Lower lobe of right lung (tissue), 2 donors: ENCODE results near the gene CMKLR1. TPM values are rescaled to one million over a fixed set of nuclear protein-coding genes. Genes with fewer than 3 reads are reported as not detected.

Experiments used
- ATAC-seq, 2 donors: fragments of 200-7000 bp; cut with Tn5 transposase; one replicate each; pipeline ENCODE4 v1.9.1; 2020 to 2022; ENCODE audit warnings: mild to moderate bottlenecking in 2 of 2, moderate library complexity in 2 of 2
- DNase-seq: peaks from one replicate; pipeline ENCODE4 v3.0.0-alpha.2; 2020
- H3K27ac ChIP-seq: fragments of 200-600 bp; one replicate; pipeline ENCODE4 v1.8.0; 2022
- H3K27me3 ChIP-seq: fragments of 200-600 bp; one replicate; pipeline ENCODE4 v1.8.0; 2022; ENCODE audit warnings: low read depth
- H3K36me3 ChIP-seq: fragments of 200-600 bp; one replicate; pipeline ENCODE4 v1.8.0; 2022; ENCODE audit warnings: mild to moderate bottlenecking
- H3K4me1 ChIP-seq: fragments of 200-600 bp; one replicate; pipeline ENCODE4 v1.8.0; 2022
- H3K4me3 ChIP-seq: fragments of 200-600 bp; one replicate; pipeline ENCODE4 v1.8.0; 2022; ENCODE audit warnings: mild to moderate bottlenecking
- H3K9me3 ChIP-seq: fragments of 200-600 bp; one replicate; pipeline ENCODE4 v1.8.0; 2022
- intact Hi-C: fragments of 100-400 bp; cut with DNase I; formaldehyde crosslinking; loops from one replicate; pipeline ENCODE4 v1.11.0; 2022
- total RNA-seq: library from RNA; stranded (reverse); fragmentation: NEBNext Ultra II Directional; extraction: Animal tissue kit (Norgen Biotek cat#: 25700); gene quantifications from one replicate; pipeline ENCODE4 v1.2.1, GENCODE V29; 2021
- TF ChIP-seq, protein P1 (sequence below): fragments of 200-600 bp; IDR thresholded peaks from one replicate; pipeline ENCODE4 v1.8.0; 2022; ENCODE audit warnings: antibody characterized with exemption, mild to moderate bottlenecking
- donor health status: DM: no; HTN: yes; CAD: no; lungs with severe emphysema.

Gene CMKLR1
- total RNA-seq, 1 donor from 2014 or later: 25.6 TPM

DNA sequence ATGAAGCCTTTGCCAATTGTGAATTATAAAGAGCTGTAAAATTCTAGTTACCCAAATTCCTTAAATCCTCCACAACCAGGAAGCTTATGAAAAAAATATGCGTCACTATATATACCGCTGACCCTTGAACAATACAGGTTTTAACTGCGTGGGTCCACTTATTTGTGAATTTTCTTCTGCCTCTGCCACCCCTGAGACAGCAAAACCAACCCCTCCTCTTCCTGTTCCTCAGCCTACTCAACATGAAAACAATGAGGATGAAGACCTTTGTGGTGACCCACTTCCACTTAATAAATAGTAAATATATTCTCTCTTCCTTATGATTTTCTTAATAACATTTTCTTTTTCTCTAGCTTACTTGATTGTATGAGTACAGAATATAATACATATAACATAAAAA is 42.2 kb downstream of the CMKLR1 start:
- Histone ChIP-seq H3K27me3 (no peaks in the 10 kb centered on the region), H3K4me1 (peaks cover 67% of the 10 kb centered on the region), H3K27ac (no peak overlapping the region), H3K4me3 (no peak overlapping the region), H3K9me3 (no peaks in the 10 kb centered on the region), H3K36me3 (no peaks in the 10 kb centered on the region)
- ATAC-seq (no peak), DNase-seq (no peak)
- intact Hi-C loops: no loop called here
- TF ChIP-seq, protein P1, sequence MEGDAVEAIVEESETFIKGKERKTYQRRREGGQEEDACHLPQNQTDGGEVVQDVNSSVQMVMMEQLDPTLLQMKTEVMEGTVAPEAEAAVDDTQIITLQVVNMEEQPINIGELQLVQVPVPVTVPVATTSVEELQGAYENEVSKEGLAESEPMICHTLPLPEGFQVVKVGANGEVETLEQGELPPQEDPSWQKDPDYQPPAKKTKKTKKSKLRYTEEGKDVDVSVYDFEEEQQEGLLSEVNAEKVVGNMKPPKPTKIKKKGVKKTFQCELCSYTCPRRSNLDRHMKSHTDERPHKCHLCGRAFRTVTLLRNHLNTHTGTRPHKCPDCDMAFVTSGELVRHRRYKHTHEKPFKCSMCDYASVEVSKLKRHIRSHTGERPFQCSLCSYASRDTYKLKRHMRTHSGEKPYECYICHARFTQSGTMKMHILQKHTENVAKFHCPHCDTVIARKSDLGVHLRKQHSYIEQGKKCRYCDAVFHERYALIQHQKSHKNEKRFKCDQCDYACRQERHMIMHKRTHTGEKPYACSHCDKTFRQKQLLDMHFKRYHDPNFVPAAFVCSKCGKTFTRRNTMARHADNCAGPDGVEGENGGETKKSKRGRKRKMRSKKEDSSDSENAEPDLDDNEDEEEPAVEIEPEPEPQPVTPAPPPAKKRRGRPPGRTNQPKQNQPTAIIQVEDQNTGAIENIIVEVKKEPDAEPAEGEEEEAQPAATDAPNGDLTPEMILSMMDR: no peak

DNA sequence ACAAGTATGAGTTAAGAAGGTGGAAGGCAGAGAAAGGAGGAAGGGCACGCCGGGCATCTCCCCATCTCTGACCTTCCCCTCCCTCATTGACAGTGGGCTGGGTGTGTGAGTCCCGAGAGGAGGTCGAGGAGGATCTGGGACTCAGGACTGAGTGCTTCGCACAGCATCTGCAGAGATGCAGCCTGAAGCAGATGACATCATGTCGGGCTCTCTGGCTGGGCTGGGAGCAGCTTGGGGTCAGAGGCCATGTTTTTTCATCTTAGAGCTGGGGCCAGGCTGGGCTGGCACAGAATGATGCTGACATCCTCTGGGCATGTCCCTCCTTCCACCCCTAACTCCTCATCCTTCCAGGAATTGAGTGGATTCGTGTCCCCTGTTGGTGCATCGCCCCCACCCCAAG is 43.5 kb downstream of the CMKLR1 start:
- Histone ChIP-seq H3K27me3 (no peaks in the 10 kb centered on the region), H3K4me1 (peaks cover 59% of the 10 kb centered on the region), H3K9me3 (no peaks in the 10 kb centered on the region), H3K36me3 (peaks cover 10% of the 10 kb centered on the region), H3K4me3 (no peak overlapping the region), H3K27ac (no peak overlapping the region)
- intact Hi-C loops: no loop called here
- DNase-seq (no peak), ATAC-seq (peak in 1 of 2 donors; percentile 35)
- TF ChIP-seq, protein P1: no peak

DNA sequence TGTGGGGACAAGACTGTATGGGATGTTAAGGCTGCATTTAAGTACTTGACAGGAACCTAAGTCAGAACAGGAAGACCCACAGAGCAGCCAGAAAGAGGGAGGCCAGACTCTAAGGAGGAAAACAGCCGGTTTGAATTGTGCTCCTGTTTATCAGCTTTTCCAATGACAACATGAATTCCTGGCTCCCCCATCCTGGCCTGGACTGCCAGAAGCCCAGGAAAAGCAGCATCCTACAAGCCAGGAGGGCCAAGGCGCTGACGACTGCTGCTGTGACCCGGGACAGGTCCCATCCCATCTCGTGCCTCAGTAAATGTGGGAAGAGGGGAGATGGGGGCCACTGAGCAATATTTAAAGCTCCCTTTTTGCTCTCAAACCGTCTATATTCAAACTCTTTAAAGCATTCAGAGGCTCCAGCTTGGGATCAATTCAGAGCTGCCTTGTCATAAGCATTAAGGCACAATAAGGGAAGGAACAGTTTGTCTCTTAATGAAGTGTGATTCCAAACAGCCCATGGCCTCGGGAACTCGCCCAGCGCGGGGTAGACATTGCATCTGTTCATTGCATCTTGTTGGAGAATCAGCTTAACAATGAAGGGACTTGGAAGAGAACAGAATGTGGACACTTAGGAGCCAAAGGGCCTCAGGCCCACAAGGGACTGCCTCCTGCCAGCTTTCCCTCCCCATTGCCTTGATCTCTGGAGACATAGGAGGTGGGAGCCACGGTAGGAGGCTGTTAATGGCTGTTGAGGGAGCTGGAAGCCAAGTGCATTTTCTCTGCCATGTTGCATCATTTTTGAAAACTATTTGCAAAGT is 49.6 kb downstream of the CMKLR1 start:
- H3K27me3 ChIP-seq: no peaks in the 10 kb centered on the region
- no peaks in the 10 kb centered on the region for H3K9me3 ChIP-seq
- intact Hi-C loops: no loop called here
- peaks cover 10% of the 10 kb centered on the region for H3K36me3 ChIP-seq
- TF ChIP-seq, protein P1: no peak
- H3K27ac ChIP-seq: peak overlapping the region; percentile 72
- peak; percentile 51 to 69 for ATAC-seq
- no peak overlapping the region for H3K4me3 ChIP-seq
- no peak for DNase-seq
- peaks cover 19% of the 10 kb centered on the region for H3K4me1 ChIP-seq

DNA sequence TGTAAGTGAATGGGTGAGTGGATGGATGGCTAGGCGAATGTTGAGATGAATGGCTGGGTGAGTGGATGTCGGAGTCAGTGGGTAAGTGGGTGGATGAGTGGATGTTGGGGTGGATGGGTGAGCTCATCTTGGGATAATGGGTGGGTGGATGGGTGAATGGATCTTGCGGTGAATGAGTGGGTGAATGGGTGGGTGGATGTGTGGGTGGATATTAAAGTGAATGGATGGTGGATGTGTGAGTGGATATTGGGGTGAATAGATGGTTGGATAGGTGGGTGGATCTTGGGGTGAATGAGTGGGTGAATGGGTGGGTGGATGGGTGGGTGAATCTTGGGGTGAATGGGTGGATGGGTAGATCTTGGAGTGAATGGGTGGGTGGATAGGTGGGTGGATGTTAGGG is 51.9 kb downstream of the CMKLR1 start:
- TF ChIP-seq, protein P1: no peak
- intact Hi-C loops: no loop called here
- H3K9me3 ChIP-seq: no peaks in the 10 kb centered on the region
- DNase-seq: no peak
- ATAC-seq: no peak
- no peaks in the 10 kb centered on the region for H3K27me3 ChIP-seq
- H3K27ac ChIP-seq: no peak overlapping the region
- H3K4me1 ChIP-seq: peaks cover 33% of the 10 kb centered on the region
- H3K4me3 ChIP-seq: no peak overlapping the region
- peaks cover 10% of the 10 kb centered on the region for H3K36me3 ChIP-seq

DNA sequence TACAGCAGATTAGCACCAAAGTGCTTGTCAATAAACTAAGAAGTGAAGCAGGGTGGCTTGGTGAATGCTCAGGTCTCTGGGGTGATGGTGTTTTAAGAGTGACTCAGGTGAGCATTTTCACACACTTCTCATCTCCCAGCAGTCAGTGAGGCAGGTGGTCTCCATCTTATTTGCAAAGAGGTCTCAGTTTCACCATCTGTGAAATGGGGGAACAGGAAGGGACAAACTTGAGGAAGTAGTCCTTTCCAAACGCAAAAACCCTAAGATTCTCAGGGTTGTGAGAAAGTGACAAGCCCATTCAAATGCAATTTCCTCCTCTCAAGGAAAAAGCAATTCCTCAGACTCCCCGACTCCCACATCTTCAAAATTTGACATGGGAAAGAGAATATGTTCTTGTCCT is 54.1 kb downstream of the CMKLR1 start:
- no peak overlapping the region for H3K4me3 ChIP-seq
- intact Hi-C loops: no loop called here
- no peaks in the 10 kb centered on the region for H3K36me3 ChIP-seq
- ATAC-seq: no peak
- no peaks in the 10 kb centered on the region for H3K9me3 ChIP-seq
- H3K27me3 ChIP-seq: no peaks in the 10 kb centered on the region
- TF ChIP-seq, protein P1: no peak
- no peak for DNase-seq
- H3K27ac ChIP-seq: no peak overlapping the region
- peaks cover 26% of the 10 kb centered on the region for H3K4me1 ChIP-seq
